ENCODE data around the gene RAD21L1. TPM values are rescaled to one million over a fixed set of nuclear protein-coding genes. Genes with fewer than 3 reads are reported as not detected.

The RAD21L1 gene
- polyA plus RNA-seq, 1 experiment, result 0.04 TPM

DNA sequence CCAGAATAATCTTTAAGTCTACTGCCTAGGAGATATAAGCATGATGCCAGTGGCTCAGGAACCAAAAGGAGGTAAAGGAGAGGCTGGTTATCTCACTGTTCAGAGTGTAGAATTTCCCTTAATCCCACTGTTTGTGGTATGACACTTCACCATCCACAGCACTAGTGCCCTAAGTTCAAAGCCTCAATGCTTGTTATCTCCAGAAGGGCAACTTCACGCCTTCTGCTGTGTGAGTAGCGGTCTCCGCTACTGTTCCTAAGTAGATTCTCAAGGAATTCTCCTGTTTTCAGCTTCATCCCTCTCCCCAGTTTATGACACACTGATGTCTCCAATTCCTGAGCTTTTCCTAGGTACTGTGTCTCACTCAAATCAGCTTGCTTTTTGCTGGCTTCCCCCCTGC is 26.6 kb downstream of the RAD21L1 start:
- no peak for DNase-seq (ENCODE audit: low read depth, low spot score)
- POLR2A ChIA-PET, result no interaction called here
- no peak overlapping the region for H3K4me3 ChIP-seq (ENCODE audit: low read depth, low read length)
- CTCF ChIA-PET, result interaction anchor here (1.3 kb wide), 1 partner anchor 251 kb away, joined by 3 read pairs; no protein-coding TSS in a partner anchor
- TF ChIP-seq CTCF (IDR thresholded peaks at IDR 0.05; ENCODE audit: low read depth, low read length), result no peak
- H3K27me3 ChIP-seq (ENCODE audit: control insufficient read depth, insufficient read depth, low read length), result peaks cover 11% of the 10 kb centered on the region
- H3K9me3 ChIP-seq (ENCODE audit: control insufficient read depth, insufficient read depth, low read length), result no peaks in the 10 kb centered on the region
- no peak overlapping the region for H3K27ac ChIP-seq (ENCODE audit: low read depth, low read length)

DNA sequence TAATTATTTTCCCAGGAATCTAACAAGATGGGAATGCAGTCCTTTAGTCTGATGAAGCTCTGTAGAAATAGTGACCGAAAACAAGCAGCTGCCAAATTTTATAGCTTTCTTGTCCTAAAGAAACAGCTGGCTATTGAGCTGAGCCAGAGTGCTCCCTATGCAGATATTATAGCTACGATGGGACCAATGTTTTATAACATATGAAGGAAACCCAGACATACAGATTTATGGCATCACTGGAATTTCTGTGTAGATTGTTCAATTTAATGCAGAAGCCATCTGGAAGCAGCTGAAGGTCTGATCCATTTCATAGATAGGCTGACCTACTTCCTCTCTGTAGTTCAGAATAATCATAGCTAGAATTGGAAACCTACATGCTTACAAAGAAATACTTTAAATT is 28.4 kb downstream of the RAD21L1 start:
- CTCF ChIA-PET, result no interaction called here

DNA sequence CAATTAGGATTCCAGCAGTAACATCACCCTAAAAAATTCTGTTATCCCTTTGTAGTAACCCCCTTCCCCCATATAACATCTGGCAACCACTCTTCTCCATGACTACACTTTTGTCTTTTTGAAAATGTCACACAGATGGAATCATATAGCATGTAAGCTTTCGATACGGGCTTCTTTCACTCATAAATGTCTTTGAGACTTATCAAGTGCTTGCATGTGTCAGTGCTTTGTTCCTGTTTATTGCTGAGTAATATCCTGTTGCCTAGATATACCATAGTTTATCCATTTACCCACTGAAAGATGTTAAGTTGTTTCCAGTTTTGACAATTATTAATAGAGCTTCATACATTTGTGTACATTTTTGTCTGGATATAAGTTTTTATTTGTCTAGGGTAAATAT is 29.8 kb downstream of the RAD21L1 start:
- TF ChIP-seq CTCF (IDR thresholded peaks at IDR 0.05; ENCODE audit: low read depth, low read length), result no peak
- POLR2A ChIA-PET, result no interaction called here
- no peak for DNase-seq (ENCODE audit: low read depth, low spot score)
- no peak overlapping the region for H3K27ac ChIP-seq (ENCODE audit: low read depth, low read length)
- H3K9me3 ChIP-seq (ENCODE audit: control insufficient read depth, insufficient read depth, low read length), result no peaks in the 10 kb centered on the region
- CTCF ChIA-PET, result interaction anchor here (0.9 kb wide), 1 partner anchor 181 kb away, joined by 3 read pairs; no protein-coding TSS in a partner anchor
- H3K4me3 ChIP-seq (ENCODE audit: low read depth, low read length), result no peak overlapping the region
- H3K27me3 ChIP-seq (ENCODE audit: control insufficient read depth, insufficient read depth, low read length), result peaks cover 11% of the 10 kb centered on the region

More for the DNA sequence above, 28.4 kb downstream of the RAD21L1 start:
- peaks cover 11% of the 10 kb centered on the region for H3K27me3 ChIP-seq (ENCODE audit: control insufficient read depth, insufficient read depth, low read length)
- no peaks in the 10 kb centered on the region for H3K9me3 ChIP-seq (ENCODE audit: control insufficient read depth, insufficient read depth, low read length)
- no peak overlapping the region for H3K27ac ChIP-seq (ENCODE audit: low read depth, low read length)
- no peak for TF ChIP-seq CTCF (IDR thresholded peaks at IDR 0.05; ENCODE audit: low read depth, low read length)
- no peak for DNase-seq (ENCODE audit: low read depth, low spot score)
- POLR2A ChIA-PET, result no interaction called here
- H3K4me3 ChIP-seq (ENCODE audit: low read depth, low read length), result no peak overlapping the region

DNA sequence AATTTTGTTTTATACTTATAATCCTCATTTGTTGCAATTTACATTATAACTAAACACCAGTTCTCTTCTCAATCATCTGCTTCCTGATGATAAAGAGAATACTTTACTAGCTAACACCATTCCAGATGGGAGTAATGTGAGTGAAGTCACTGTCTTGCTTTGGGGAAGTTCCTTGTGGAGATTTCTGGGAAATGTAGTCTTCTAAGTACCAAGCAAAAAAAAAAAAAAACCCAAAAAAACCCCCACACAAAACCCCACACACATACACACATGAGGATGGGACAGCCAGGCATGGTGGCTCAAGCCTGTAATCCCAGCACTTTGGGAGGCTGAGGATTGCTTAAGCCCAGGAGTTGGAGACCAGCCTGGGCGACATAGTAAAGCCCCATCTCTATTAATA is 38.0 kb downstream of the RAD21L1 start:
- POLR2A ChIA-PET, result interaction anchor here (0.7 kb wide), 2 partner anchors 109 to 892 kb away, joined by 7 read pairs; no protein-coding TSS in a partner anchor
- Histone ChIP-seq H3K4me3 (ENCODE audit: low read depth, low read length) (no peak overlapping the region), H3K27ac (ENCODE audit: low read depth, low read length) (no peak overlapping the region), H3K9me3 (ENCODE audit: control insufficient read depth, insufficient read depth, low read length) (0 out of 2 replicates have a peak, but pooled peaks cover 3% of the 10 kb centered on the region), H3K27me3 (ENCODE audit: control insufficient read depth, insufficient read depth, low read length) (no peaks in the 10 kb centered on the region)
- CTCF ChIA-PET, result interaction anchor here (0.7 kb wide), 1 partner anchor 112 kb away, joined by 3 read pairs; no protein-coding TSS in a partner anchor
- no peak for TF ChIP-seq CTCF (IDR thresholded peaks at IDR 0.05; ENCODE audit: low read depth, low read length)
- no peak for DNase-seq (ENCODE audit: low read depth, low spot score)

- CTCF ChIA-PET, result no interaction called here
- no peak overlapping the region for H3K27ac ChIP-seq (ENCODE audit: low read depth, low read length)
- H3K4me3 ChIP-seq (ENCODE audit: low read depth, low read length), result no peak overlapping the region
- no peak for TF ChIP-seq CTCF (IDR thresholded peaks at IDR 0.05; ENCODE audit: low read depth, low read length)
- POLR2A ChIA-PET, result no interaction called here
- H3K9me3 ChIP-seq (ENCODE audit: control insufficient read depth, insufficient read depth, low read length), result 0 out of 2 replicates have a peak, but pooled peaks cover 3% of the 10 kb centered on the region
- H3K27me3 ChIP-seq (ENCODE audit: control insufficient read depth, insufficient read depth, low read length), result no peaks in the 10 kb centered on the region
- no peak for DNase-seq (ENCODE audit: low read depth, low spot score)
Measured at GRCh38 chr20:1264727-1265126, 38.9 kb downstream of the RAD21L1 start.
